ENCODE results near the gene KHK. TPM values are rescaled to one million over a fixed set of nuclear protein-coding genes. Genes with fewer than 3 reads are reported as not detected.

Gene KHK
- total and polyA plus RNA-seq, 9 donors: 1.3 to 10.7 (median 5.2) TPM

GRCh38 chr2:27050996-27051901 lies 35.3 kb upstream of the KHK start, which contains the start of gene AGBL5:
TSS of gene AGBL5 (plus strand) at chr2:27051668. CDS start at chr2:27052959, 1,291 bp downstream.
- Histone ChIP-seq H3K9me3 (no peaks in the 10 kb centered on the region), H3K36me3 (no peaks in the 10 kb centered on the region), H3K4me3 (peak within 1 kb of the TSS; percentile 93), H3K27me3 (no peaks in the 10 kb centered on the region), H3K27ac (peak within 1 kb of the TSS; percentile 74 to 87), H3K4me1 (ENCODE audit: insufficient read depth) (peaks cover 5% of the 10 kb centered on the region)
- intact Hi-C loops (cut with DNase I): loop anchor here in 2 of 4 donors (5.0 kb wide), 1 partner anchor 36 kb away; the partner anchor contains the start of gene KHK (in 2 of the 2)
- peak; percentile 97 to 99 (median 98) for DNase-seq
- 0 to 1% (median 1%) methylated on average over 53 to 67 of the region's 67 CpGs for WGBS, 3 donors
- peak; percentile 92 for TF ChIP-seq POLR2A (IDR thresholded peaks at IDR 0.05)
- TF ChIP-seq, protein P1, sequence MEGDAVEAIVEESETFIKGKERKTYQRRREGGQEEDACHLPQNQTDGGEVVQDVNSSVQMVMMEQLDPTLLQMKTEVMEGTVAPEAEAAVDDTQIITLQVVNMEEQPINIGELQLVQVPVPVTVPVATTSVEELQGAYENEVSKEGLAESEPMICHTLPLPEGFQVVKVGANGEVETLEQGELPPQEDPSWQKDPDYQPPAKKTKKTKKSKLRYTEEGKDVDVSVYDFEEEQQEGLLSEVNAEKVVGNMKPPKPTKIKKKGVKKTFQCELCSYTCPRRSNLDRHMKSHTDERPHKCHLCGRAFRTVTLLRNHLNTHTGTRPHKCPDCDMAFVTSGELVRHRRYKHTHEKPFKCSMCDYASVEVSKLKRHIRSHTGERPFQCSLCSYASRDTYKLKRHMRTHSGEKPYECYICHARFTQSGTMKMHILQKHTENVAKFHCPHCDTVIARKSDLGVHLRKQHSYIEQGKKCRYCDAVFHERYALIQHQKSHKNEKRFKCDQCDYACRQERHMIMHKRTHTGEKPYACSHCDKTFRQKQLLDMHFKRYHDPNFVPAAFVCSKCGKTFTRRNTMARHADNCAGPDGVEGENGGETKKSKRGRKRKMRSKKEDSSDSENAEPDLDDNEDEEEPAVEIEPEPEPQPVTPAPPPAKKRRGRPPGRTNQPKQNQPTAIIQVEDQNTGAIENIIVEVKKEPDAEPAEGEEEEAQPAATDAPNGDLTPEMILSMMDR (IDR thresholded peaks at IDR 0.05): peak in 2 of 3 donors; percentile 20 to 23
- TF ChIP-seq EP300 (IDR thresholded peaks at IDR 0.05): no peak

GRCh38 chr2:27051902-27052645 lies 34.5 kb upstream of the KHK start:
- Histone ChIP-seq H3K4me3 (peak overlapping the region; percentile 93), H3K36me3 (no peaks in the 10 kb centered on the region), H3K27me3 (no peaks in the 10 kb centered on the region), H3K4me1 (ENCODE audit: insufficient read depth) (peaks cover 5% of the 10 kb centered on the region), H3K27ac (peak overlapping the region; percentile 74 to 87), H3K9me3 (no peaks in the 10 kb centered on the region)
- WGBS, 3 donors: 3 to 5% (median 3%) methylated on average over 17 to 24 of the region's 24 CpGs
- DNase-seq: peak in 4 of 5 donors; percentile 55 to 76 (median 66)
- intact Hi-C loops (cut with DNase I): loop anchor here in 2 of 4 donors (5.0 kb wide), 1 partner anchor 35 kb away; the partner anchor contains the start of gene KHK (in 2 of the 2)
- TF ChIP-seq POLR2A (IDR thresholded peaks at IDR 0.05) (no peak), EP300 (IDR thresholded peaks at IDR 0.05) (no peak)
- TF ChIP-seq, protein P1 (IDR thresholded peaks at IDR 0.05): no peak

DNA sequence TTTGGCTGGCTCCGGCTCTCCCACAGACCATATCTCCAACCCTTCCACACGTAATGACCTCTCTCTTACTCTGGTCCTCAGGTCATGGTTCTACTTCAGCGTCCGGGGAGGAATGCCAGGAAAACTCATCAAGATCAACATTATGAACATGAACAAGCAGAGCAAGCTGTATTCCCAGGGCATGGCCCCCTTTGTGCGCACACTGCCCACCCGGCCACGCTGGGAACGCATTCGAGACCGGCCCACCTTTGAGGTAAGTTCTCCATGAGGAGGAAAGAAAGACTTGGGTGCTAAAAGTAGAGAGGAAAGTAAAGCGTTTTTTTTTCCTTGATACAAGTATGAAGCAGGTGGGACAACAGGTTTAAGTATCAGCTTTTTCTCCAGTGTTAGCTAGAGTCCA lies 33.3 kb upstream of the KHK start:
- no peak for TF ChIP-seq POLR2A (IDR thresholded peaks at IDR 0.05)
- TF ChIP-seq, protein P1 (IDR thresholded peaks at IDR 0.05): no peak
- TF ChIP-seq EP300 (IDR thresholded peaks at IDR 0.05): no peak
- H3K27me3 ChIP-seq: no peaks in the 10 kb centered on the region
- no peak for DNase-seq
- intact Hi-C loops (cut with DNase I): loop anchor here in 2 of 4 donors (5.0 kb wide), 1 partner anchor 34 kb away; the partner anchor contains the start of gene KHK (in 2 of the 2)
- H3K36me3 ChIP-seq: no peaks in the 10 kb centered on the region
- H3K27ac ChIP-seq: no peak overlapping the region
- H3K4me3 ChIP-seq: no peak overlapping the region
- H3K4me1 ChIP-seq (ENCODE audit: insufficient read depth): peaks cover 5% of the 10 kb centered on the region
- H3K9me3 ChIP-seq: no peaks in the 10 kb centered on the region
- 73 to 84% (median 79%) methylated on average over 11 of the region's 11 CpGs for WGBS, 3 donors

GRCh38 chr2:27053776-27054175 lies 32.8 kb upstream of the KHK start:
- TF ChIP-seq, protein P1 (IDR thresholded peaks at IDR 0.05): no peak
- TF ChIP-seq POLR2A (IDR thresholded peaks at IDR 0.05) (no peak), EP300 (IDR thresholded peaks at IDR 0.05) (no peak)
- H3K27ac ChIP-seq: no peak overlapping the region
- no peak overlapping the region for H3K4me3 ChIP-seq
- intact Hi-C loops (cut with DNase I): loop anchor here in 2 of 4 donors (5.0 kb wide), 1 partner anchor 34 kb away; the partner anchor contains the start of gene KHK (in 2 of the 2)
- no peak for DNase-seq
- H3K36me3 ChIP-seq: no peaks in the 10 kb centered on the region
- H3K4me1 ChIP-seq (ENCODE audit: insufficient read depth): peaks cover 5% of the 10 kb centered on the region
- no peaks in the 10 kb centered on the region for H3K9me3 ChIP-seq
- WGBS, 3 donors: 87 to 89% (median 88%) methylated on average over 8 of the region's 8 CpGs
- no peaks in the 10 kb centered on the region for H3K27me3 ChIP-seq
